Chondrocyte (in vitro differentiated cells): ENCODE data around the gene ACAA1. TPM values are rescaled to one million over a fixed set of nuclear protein-coding genes. Genes with fewer than 3 reads are reported as not detected.

Experiments
- DNase-seq: peaks from one replicate; pipeline ENCODE4 v3.0.0; 2021; ENCODE audit warnings: mixed read lengths, low spot score
- H3K27ac Mint-ChIP-seq: one replicate; pipeline ENCODE4 v1.8.0; 2021; ENCODE audit warnings: mild to moderate bottlenecking, moderate library complexity, mixed read lengths; ENCODE audit not compliant: unreplicated experiment
- H3K27me3 Mint-ChIP-seq: 2 replicates; pipeline ENCODE4 v1.8.0; 2021; ENCODE audit warnings: low read depth, mixed read lengths
- H3K36me3 Mint-ChIP-seq: 2 replicates; pipeline ENCODE4 v1.8.0; 2021; ENCODE audit warnings: low read depth, mixed read lengths
- H3K4me1 Mint-ChIP-seq: 2 replicates; pipeline ENCODE4 v1.8.0; 2021; ENCODE audit warnings: low read depth, mild to moderate bottlenecking, mixed read lengths
- H3K4me3 Mint-ChIP-seq: one replicate; pipeline ENCODE4 v1.8.0; 2021; ENCODE audit warnings: mild to moderate bottlenecking, moderate library complexity, mixed read lengths; ENCODE audit not compliant: unreplicated experiment
- H3K9me3 Mint-ChIP-seq: 2 replicates; pipeline ENCODE4 v1.8.0; 2021; ENCODE audit warnings: low read depth, mixed read lengths
- total RNA-seq: library from RNA; stranded (reverse); gene quantifications from 3 replicates; pipeline ENCODE4 v1.2.1, GENCODE V29; 2021
- TF ChIP-seq, protein P1 (sequence below): fragments of 200-600 bp; sonication (generic); IDR thresholded peaks from 2 replicates; pipeline ENCODE4 v1.5.0; 2021; ENCODE audit warnings: antibody characterized with exemption, mild to moderate bottlenecking, moderate library complexity

The ACAA1 gene
- total RNA-seq, 1 donor from 2014 or later, result 48.6 TPM

GRCh38 chr3:38108649-38109579 is 28.0 kb downstream of the ACAA1 start:
- DNase-seq, result no peak
- Mint-ChIP-seq H3K9me3 (peaks cover 14% of the 10 kb centered on the region), H3K4me3 (no peak overlapping the region), H3K27me3 (peaks cover 3% of the 10 kb centered on the region), H3K4me1 (no peaks in the 10 kb centered on the region), H3K36me3 (no peaks in the 10 kb centered on the region), H3K27ac (no peak overlapping the region)
- TF ChIP-seq, protein P1, sequence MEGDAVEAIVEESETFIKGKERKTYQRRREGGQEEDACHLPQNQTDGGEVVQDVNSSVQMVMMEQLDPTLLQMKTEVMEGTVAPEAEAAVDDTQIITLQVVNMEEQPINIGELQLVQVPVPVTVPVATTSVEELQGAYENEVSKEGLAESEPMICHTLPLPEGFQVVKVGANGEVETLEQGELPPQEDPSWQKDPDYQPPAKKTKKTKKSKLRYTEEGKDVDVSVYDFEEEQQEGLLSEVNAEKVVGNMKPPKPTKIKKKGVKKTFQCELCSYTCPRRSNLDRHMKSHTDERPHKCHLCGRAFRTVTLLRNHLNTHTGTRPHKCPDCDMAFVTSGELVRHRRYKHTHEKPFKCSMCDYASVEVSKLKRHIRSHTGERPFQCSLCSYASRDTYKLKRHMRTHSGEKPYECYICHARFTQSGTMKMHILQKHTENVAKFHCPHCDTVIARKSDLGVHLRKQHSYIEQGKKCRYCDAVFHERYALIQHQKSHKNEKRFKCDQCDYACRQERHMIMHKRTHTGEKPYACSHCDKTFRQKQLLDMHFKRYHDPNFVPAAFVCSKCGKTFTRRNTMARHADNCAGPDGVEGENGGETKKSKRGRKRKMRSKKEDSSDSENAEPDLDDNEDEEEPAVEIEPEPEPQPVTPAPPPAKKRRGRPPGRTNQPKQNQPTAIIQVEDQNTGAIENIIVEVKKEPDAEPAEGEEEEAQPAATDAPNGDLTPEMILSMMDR, result no peak

DNA sequence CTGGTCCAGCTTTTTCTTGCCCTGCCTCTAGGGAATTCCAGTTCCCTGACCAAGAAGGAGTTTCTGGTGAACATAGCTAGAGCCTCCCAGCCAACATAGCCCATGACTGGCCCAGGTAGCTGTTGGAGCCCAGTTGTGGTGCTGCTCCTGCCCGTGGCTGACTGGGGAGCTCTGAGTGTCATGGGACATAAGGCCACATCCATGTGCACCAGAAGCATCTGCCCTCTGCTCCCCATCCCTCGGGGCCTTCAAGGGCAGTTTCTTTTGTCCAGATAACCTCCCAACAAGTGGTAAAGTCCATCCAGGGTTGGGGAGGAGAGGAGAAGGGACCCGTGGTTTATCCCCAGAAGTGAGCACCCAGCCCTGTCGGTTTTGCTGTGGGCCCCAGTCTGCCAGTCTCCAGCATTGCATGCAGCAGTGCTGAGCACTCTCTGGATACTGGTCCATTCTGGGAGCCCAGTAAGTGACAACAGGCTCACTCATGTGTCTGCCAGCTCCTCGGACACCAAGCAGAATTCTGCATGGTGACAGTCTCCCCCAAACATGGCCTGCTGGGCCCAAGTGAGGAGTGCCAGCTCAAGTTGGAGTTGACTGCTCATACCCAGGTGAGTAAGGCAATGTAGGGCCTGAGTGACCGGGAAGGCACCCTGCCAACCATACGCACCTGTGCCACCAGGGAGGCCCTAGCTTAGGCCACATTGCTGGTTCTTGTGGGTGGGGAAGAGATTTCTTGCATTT is 28.8 kb downstream of the ACAA1 start:
- peaks cover 14% of the 10 kb centered on the region for H3K9me3 Mint-ChIP-seq
- H3K27ac Mint-ChIP-seq, result no peak overlapping the region
- TF ChIP-seq, protein P1, result no peak
- H3K4me3 Mint-ChIP-seq, result no peak overlapping the region
- peaks cover under 1% of the 10 kb centered on the region for H3K36me3 Mint-ChIP-seq
- no peaks in the 10 kb centered on the region for H3K4me1 Mint-ChIP-seq
- peaks cover 10% of the 10 kb centered on the region for H3K27me3 Mint-ChIP-seq
- DNase-seq, result no peak

DNA sequence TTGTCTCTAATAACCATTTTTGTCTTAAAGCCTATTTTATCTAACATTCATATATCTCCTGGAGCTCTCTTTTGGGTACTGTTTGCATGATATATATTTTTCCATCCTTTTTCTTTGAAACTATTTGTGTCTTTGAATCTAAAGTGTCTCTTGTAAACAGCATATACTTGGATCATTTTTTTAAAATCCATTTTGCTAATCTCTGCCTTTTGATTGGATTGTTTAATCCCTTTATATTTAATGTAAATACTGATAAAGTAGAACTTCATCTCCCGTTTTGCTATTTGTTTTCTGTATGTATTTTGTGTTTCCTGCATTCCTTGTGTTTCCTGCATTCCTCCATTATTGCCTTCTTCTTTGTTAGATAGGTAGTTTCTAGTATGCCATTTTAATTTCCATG is 31.4 kb downstream of the ACAA1 start:
- peaks cover 2% of the 10 kb centered on the region for H3K36me3 Mint-ChIP-seq
- H3K27ac Mint-ChIP-seq, result no peak overlapping the region
- H3K4me1 Mint-ChIP-seq, result no peaks in the 10 kb centered on the region
- no peak overlapping the region for H3K4me3 Mint-ChIP-seq
- peaks cover 14% of the 10 kb centered on the region for H3K9me3 Mint-ChIP-seq
- peaks cover 21% of the 10 kb centered on the region for H3K27me3 Mint-ChIP-seq
- DNase-seq, result no peak
- TF ChIP-seq, protein P1, result no peak

GRCh38 chr3:38102444-38102814 is 34.5 kb downstream of the ACAA1 start:
- no peaks in the 10 kb centered on the region for H3K4me1 Mint-ChIP-seq
- H3K27ac Mint-ChIP-seq, result no peak overlapping the region
- peaks cover 14% of the 10 kb centered on the region for H3K9me3 Mint-ChIP-seq
- no peak overlapping the region for H3K4me3 Mint-ChIP-seq
- DNase-seq, result no peak
- H3K36me3 Mint-ChIP-seq, result peaks cover 4% of the 10 kb centered on the region
- peaks cover 36% of the 10 kb centered on the region for H3K27me3 Mint-ChIP-seq
- TF ChIP-seq, protein P1, result no peak

DNA sequence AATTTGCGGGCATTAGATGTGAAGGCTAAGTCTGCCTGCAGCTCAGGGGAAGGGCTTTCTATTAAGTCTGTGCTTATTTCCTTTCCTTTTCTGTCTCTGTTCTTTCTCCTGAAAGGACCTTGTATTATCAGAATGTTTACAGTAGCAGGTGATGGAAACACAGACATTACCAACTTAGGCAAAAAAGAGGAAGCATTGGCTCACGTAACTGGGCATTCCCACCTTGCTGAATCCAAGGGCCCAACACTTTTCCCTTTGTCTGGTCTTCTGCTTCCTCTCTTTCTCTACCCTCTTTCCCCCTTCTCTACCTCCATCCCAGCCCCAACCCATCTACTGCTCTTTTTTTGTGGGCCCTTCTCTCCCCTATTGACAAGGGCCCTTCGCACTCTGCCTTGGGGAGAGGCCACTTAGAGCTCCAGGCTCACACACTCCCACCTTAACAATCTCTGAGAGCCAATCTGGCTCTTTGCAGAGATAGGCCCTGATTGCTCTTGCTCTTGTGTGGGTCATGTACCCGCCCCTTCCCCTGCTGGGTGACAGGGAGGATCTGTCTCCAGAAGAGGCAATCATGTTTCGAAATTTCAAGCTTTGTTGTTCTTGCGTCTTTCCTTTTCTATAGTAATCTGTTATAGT is 35.0 kb downstream of the ACAA1 start:
- Mint-ChIP-seq H3K4me1 (no peaks in the 10 kb centered on the region), H3K27ac (no peak overlapping the region), H3K36me3 (peaks cover 4% of the 10 kb centered on the region), H3K4me3 (no peak overlapping the region), H3K27me3 (peaks cover 36% of the 10 kb centered on the region), H3K9me3 (peaks cover 14% of the 10 kb centered on the region)
- DNase-seq, result no peak
- TF ChIP-seq, protein P1, result no peak
